ENCODE measurements around the gene PRSS53. TPM values are rescaled to one million over a fixed set of nuclear protein-coding genes. Genes with fewer than 3 reads are reported as not detected.

Gene PRSS53
- total RNA-seq, 4 donors from 2014 or later, result 0.63 to 2.2 (median 1.3) TPM

GRCh38 chr16:31133046-31133501 is 44.3 kb upstream of the PRSS53 start:
- no peak for DNase-seq (ENCODE audit: low spot score)
- TF ChIP-seq CTCF (IDR thresholded peaks at IDR 0.05), result no peak
- ATAC-seq (ENCODE audit: low FRiP score), result no peak

- ATAC-seq (ENCODE audit: low FRiP score) (no peak), DNase-seq (ENCODE audit: low spot score) (no peak)
- TF ChIP-seq CTCF (IDR thresholded peaks at IDR 0.05), result no peak
Measured at GRCh38 chr16:31132303-31132979, 43.7 kb upstream of the PRSS53 start.

- DNase-seq (ENCODE audit: low spot score) (no peak), ATAC-seq (ENCODE audit: low FRiP score) (no peak)
- no peak for TF ChIP-seq CTCF (IDR thresholded peaks at IDR 0.05)
Measured at GRCh38 chr16:31131841-31132271, 43.1 kb upstream of the PRSS53 start.

- ATAC-seq (ENCODE audit: low FRiP score) (no peak), DNase-seq (ENCODE audit: low spot score) (no peak)
- no peak for TF ChIP-seq CTCF (IDR thresholded peaks at IDR 0.05)
Measured at GRCh38 chr16:31131416-31131815, 42.7 kb upstream of the PRSS53 start.

GRCh38 chr16:31130899-31131298 is 42.2 kb upstream of the PRSS53 start:
- TF ChIP-seq CTCF (IDR thresholded peaks at IDR 0.05), result no peak
- DNase-seq (ENCODE audit: low spot score) (no peak), ATAC-seq (ENCODE audit: low FRiP score) (no peak)

- TF ChIP-seq CTCF (IDR thresholded peaks at IDR 0.05), result no peak
- DNase-seq (ENCODE audit: low spot score) (no peak), ATAC-seq (ENCODE audit: low FRiP score) (peak; percentile 17)
Measured at GRCh38 chr16:31130336-31130891, 41.7 kb upstream of the PRSS53 start.
